A375 (cell line): ENCODE data around the gene SP7. TPM values are rescaled to one million over a fixed set of nuclear protein-coding genes. Genes with fewer than 3 reads are reported as not detected.

ENCODE experiments used
- total RNA-seq: library from RNA; depleted of rRNA; stranded (reverse); fragments of >200 nt; shearing (Covaris generic); gene quantifications from 2 replicates; pipeline ENCODE4 v1.2.3, GENCODE V29; 2014; rRNA removed

SP7 gene
- not detected in 2 replicates for total RNA-seq

DNA sequence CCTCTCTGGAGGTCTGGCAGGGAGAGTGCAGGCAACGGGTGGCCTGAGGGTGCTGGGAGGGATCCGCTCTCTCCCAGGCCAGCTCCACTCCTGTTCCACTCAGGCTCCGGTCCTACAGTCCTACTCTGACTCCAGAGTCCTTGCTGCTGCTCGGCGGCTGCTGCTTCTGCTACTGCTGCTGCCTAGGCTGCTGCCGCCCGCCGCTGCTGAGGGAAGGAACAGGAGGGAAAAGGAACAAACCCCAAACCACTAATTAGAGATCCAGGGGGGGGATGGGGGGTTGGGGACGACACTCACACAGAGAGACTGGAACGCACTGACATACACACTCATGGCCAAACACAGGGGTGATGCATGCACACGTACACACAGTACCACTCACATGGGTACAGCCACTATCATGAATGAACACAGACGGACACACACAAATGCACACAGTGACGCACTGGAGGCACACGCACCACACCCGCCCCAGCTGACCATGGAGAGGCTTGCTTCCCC, at the start of gene SP7:
Gene SP7 (minus strand): TSS at position 174 of the 501 bp plus-strand sequence. CDS start 708 bp downstream, outside the sequence.

DNA sequence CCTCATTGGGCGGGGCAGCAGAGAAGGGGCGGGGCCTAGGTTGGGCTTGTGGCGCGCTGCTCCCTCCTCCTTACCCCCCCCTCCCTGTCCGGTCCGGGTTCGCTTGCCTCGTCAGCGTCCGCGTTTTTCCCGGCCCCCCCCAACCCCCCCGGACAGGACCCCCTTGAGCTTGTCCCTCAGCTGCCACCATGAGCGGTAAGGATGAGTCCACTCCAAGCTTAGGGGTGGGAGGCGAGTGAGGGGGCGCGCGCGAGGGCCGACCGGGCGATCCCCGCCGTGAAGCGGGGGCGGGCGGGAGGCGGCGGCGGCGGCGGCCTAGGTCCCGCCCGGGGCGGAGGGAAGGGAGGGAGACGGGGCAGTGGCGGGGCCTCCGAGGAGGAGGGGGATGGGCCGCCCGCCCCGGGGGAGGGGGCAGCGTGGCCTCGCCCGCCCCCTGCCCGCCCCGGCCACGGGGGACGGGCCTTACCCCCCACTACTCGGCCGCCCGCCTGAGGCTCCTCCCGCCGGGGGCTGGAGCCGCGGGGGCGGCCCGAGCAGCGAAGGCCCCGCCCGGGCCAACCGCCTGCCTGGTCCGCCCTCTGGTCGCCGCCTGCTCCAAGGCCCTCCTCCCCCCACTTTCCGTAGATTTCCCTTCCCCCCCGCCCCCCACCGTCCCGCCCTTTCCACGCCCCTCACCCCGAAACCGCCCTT, 44.1 kb upstream of the SP7 start, which contains the start of gene SP1:
Gene SP1 (plus strand): TSS at position 73 of the 690 bp plus-strand sequence. CDS start 116 bp downstream, at position 189.

DNA sequence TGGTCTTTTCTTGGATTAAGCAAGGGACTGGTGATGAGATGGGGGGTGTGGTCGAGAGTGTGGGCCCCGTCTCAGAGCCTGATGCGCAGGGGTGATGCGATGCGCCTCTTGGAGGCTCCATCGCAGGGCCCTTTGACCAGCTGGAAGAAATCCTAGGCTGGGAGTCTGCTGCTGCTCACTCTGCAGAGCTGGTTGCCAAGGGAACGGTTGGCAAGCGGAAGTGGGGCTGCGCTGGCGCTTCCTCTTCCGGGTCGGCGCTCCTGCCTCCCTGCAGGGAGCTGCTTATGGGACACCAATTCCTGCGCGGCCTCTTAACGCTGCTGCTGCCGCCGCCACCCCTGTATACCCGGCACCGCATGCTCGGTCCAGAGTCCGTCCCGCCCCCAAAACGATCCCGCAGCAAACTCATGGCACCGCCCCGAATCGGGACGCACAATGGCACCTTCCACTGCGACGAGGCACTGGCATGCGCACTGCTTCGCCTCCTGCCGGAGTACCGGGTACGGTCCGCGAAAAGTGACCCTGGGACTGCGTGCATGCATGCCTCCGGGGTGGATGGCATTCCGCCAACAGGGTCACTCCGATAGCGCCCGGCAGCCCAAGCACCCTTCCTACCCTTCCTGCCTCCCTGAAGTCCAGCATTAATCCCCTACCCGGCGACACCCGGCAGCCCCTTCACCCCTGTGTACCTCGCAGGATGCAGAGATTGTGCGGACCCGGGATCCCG, 36.5 kb downstream of the SP7 start, which contains the start of gene MYG1:
Gene MYG1 (plus strand): TSS at position 242 of the 727 bp plus-strand sequence. CDS start 43 bp downstream, at position 285.

DNA sequence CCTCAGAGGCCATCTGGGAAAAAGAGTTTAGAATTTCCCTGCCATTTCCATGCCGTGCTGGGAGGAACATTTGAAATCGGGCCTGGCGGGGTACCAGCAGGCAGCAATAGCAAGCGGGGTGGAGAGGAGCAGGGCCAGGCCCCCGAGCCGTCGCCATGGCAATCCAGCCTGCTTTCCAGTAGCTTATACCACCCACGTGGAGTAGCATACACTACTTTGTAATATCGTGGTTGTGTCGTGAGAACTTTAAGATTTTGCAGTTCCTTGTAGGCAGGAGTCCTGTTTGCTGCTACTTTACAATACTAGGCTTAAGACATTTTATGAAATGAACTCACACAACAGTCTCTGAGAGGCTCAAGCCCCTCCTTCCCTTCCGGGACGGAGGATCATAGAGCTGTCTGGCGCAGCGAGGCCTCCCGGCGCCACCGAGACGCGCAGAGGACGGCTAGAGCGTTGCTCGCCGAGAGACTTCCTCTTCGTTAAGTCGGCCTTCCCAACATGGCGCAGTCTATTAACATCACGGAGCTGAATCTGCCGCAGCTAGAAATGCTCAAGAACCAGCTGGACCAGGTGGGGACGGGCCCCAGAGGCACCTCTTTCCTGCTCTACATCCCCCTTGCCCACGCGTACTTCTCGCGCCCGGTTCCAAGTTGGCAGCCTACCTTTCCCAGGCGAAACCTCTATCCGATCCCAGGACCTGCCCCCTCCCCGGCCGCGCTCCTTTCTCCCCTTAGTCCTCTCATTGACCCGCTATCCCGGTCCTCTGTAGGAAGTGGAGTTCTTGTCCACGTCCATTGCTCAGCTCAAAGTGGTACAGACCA, 40.9 kb downstream of the SP7 start, which contains the start of gene PFDN5:
Gene PFDN5 (plus strand): TSS at position 473 of the 821 bp plus-strand sequence. CDS start 26 bp downstream, at position 499.

Other genes starting within 250 kb of the SP7 start
- gene IGFBP6, start 238.7 kb downstream of the SP7 start, total RNA-seq, result 321 and 347 TPM in 2 replicates
- 0.13 TPM in 1 of 2 replicates, not detected in the other for gene SOAT2, start 232.9 kb downstream of the SP7 start, total RNA-seq
- 23.5 and 26.3 TPM in 2 replicates for gene ZNF740, start 155.6 kb downstream of the SP7 start, total RNA-seq
- 18.5 and 19.8 TPM in 2 replicates for gene CSAD, start 155.4 kb downstream of the SP7 start, total RNA-seq
- 2.2 and 5.1 TPM in 2 replicates for gene ITGB7, start 129.1 kb downstream of the SP7 start, total RNA-seq
- 31.3 and 36.8 TPM in 2 replicates for gene RARG, start 104.1 kb downstream of the SP7 start, total RNA-seq
- gene ESPL1, start 68.1 kb downstream of the SP7 start, total RNA-seq, result 26.7 and 33.5 TPM in 2 replicates
- 589 and 598 TPM in 2 replicates for gene PFDN5, start 40.8 kb downstream of the SP7 start, total RNA-seq
- 120 and 144 TPM in 2 replicates for gene MYG1, start 36.7 kb downstream of the SP7 start, total RNA-seq
- gene AAAS, start 14.7 kb downstream of the SP7 start, total RNA-seq, result 84.0 and 85.4 TPM in 2 replicates
- gene SP1, start 43.8 kb upstream of the SP7 start, total RNA-seq, result 47.5 and 58.1 TPM in 2 replicates
- gene AMHR2, start 87.5 kb upstream of the SP7 start, total RNA-seq, result not detected in 2 replicates
- 39.5 and 44.1 TPM in 2 replicates for gene PRR13, start 105.4 kb upstream of the SP7 start, total RNA-seq
- gene PCBP2, start 115.7 kb upstream of the SP7 start, total RNA-seq, result 215 and 216 TPM in 2 replicates
- 28.9 and 31.1 TPM in 2 replicates for gene MAP3K12, start 163.1 kb upstream of the SP7 start, total RNA-seq
- 56.9 and 68.1 TPM in 2 replicates for gene TARBP2, start 164.9 kb upstream of the SP7 start, total RNA-seq
- not detected in 2 replicates for gene NPFF, start 171.1 kb upstream of the SP7 start, total RNA-seq